MM.1S (cell line): ENCODE measurements around the gene SECTM1.

Experiments
- DNase-seq: peaks from one replicate; pipeline ENCODE4 v3.0.0-alpha.2; 2015
- H2AFZ ChIP-seq: fragments of 300-600 bp; sonication (generic); 2 replicates; pipeline ENCODE4 v1.6.0; 2016; ENCODE audit warnings: antibody characterized with exemption, low read length
- H3F3A ChIP-seq: fragments of 300-600 bp; sonication (generic); 2 replicates; pipeline ENCODE4 v1.6.1; 2016; ENCODE audit warnings: mild to moderate bottlenecking, antibody characterized with exemption, low read length, moderate library complexity, mixed read lengths; ENCODE audit not compliant: insufficient read depth
- H3K27ac ChIP-seq: fragments of 300-600 bp; sonication (generic); 2 replicates; pipeline ENCODE4 v1.5.1; 2016; ENCODE audit warnings: mild to moderate bottlenecking, low read length
- H3K27me3 ChIP-seq: fragments of 300-600 bp; sonication (generic); replicated peaks from 2 replicates; pipeline ENCODE4 v1.6.0; 2016; ENCODE audit warnings: low read length; ENCODE audit not compliant: insufficient read depth
- H3K36me3 ChIP-seq: fragments of 300-600 bp; sonication (generic); replicated peaks from 2 replicates; pipeline ENCODE4 v1.6.1; 2016; ENCODE audit warnings: mild to moderate bottlenecking, low read length, mixed read lengths; ENCODE audit not compliant: insufficient read depth
- H3K4me1 ChIP-seq: fragments of 300-600 bp; sonication (generic); 2 replicates; pipeline ENCODE4 v1.6.1; 2016; ENCODE audit warnings: low read length, mixed read lengths
- H3K4me2 ChIP-seq: fragments of 300-600 bp; sonication (generic); 2 replicates; pipeline ENCODE4 v1.6.0; 2016; ENCODE audit warnings: low read depth, low read length
- H3K4me3 ChIP-seq: fragments of 300-600 bp; sonication (generic); 2 replicates; pipeline ENCODE4 v1.5.1; 2016; ENCODE audit warnings: low read length, mixed read lengths
- H3K79me2 ChIP-seq: fragments of 300-600 bp; sonication (generic); 2 replicates; pipeline ENCODE4 v1.6.1; 2016; ENCODE audit warnings: mixed run types, low read length, mixed read lengths
- H3K9ac ChIP-seq: fragments of 300-600 bp; sonication (generic); 2 replicates; pipeline ENCODE4 v1.6.1; 2016; ENCODE audit warnings: low read length, mixed read lengths
- H3K9me2 ChIP-seq: fragments of 300-600 bp; sonication (generic); replicated peaks from 2 replicates; pipeline ENCODE4 v1.6.1; 2016; ENCODE audit warnings: mild to moderate bottlenecking, low read length, mixed read lengths; ENCODE audit not compliant: insufficient read depth
- H3K9me3 ChIP-seq: fragments of 300-600 bp; sonication (generic); replicated peaks from 2 replicates; pipeline ENCODE4 v1.6.1; 2016; ENCODE audit warnings: mild to moderate bottlenecking, low read length, mixed read lengths; ENCODE audit not compliant: insufficient read depth
- H4K20me1 ChIP-seq: fragments of 300-600 bp; sonication (generic); 2 replicates; pipeline ENCODE4 v1.6.1; 2016; ENCODE audit warnings: mild to moderate bottlenecking, low read length, moderate library complexity, mixed read lengths; ENCODE audit not compliant: insufficient read depth
- CTCF ChIP-seq: fragments of 300-600 bp; sonication (generic); IDR thresholded peaks from 2 replicates; pipeline ENCODE4 v1.5.1; 2016; ENCODE audit warnings: antibody characterized with exemption, low read length, mixed read lengths
- EZH2 ChIP-seq: fragments of 300-600 bp; sonication (generic); optimal IDR thresholded peaks from 2 replicates; pipeline ENCODE3; 2017; ENCODE audit warnings: low read depth, mild to moderate bottlenecking, antibody characterized with exemption, low read length, mixed read lengths
- EZH2phosphoT487 ChIP-seq: fragments of 300-600 bp; sonication (generic); IDR thresholded peaks from 2 replicates; pipeline ENCODE4 v1.6.1; 2018; ENCODE audit warnings: antibody characterized with exemption, low read length

Gene SECTM1

GRCh38 chr17:82331345-82331939 lies 2.1 kb downstream of the SECTM1 start:
- Histone ChIP-seq H3K4me3 (no peak overlapping the region), H3K9ac (no peak overlapping the region), H3K4me1 (peaks cover 44% of the 10 kb centered on the region), H3K4me2 (no peak overlapping the region), H3K27ac (no peak overlapping the region), H3K36me3 (no peaks in the 10 kb centered on the region), H3K9me2 (no peaks in the 10 kb centered on the region), H3K9me3 (no peaks in the 10 kb centered on the region), H3F3A (peaks cover 19% of the 10 kb centered on the region), H4K20me1 (no peaks in the 10 kb centered on the region), H2AFZ (no peak overlapping the region), H3K79me2 (no peaks in the 10 kb centered on the region), H3K27me3 (no peaks in the 10 kb centered on the region)
- DNase-seq: no peak
- TF ChIP-seq EZH2phosphoT487 (no peak), CTCF (no peak), EZH2 (no peak)

- Histone ChIP-seq H4K20me1 (no peaks in the 10 kb centered on the region), H2AFZ (peak overlapping the region; percentile 27; the same call in 1 of the 2 replicates), H3K79me2 (no peaks in the 10 kb centered on the region), H3K4me2 (peak overlapping the region; percentile 72), H3F3A (peaks cover 13% of the 10 kb centered on the region), H3K27me3 (no peaks in the 10 kb centered on the region), H3K27ac (peak overlapping the region; percentile 42; the same call in 1 of the 2 replicates), H3K9ac (peak overlapping the region; percentile 22; the same call in 1 of the 2 replicates), H3K36me3 (no peaks in the 10 kb centered on the region), H3K4me1 (peaks cover 44% of the 10 kb centered on the region), H3K9me2 (no peaks in the 10 kb centered on the region), H3K4me3 (no peak overlapping the region), H3K9me3 (no peaks in the 10 kb centered on the region)
- peak; percentile 93 for DNase-seq
- TF ChIP-seq EZH2phosphoT487 (no peak), CTCF (no peak), EZH2 (no peak)
Measured at GRCh38 chr17:82330322-82331239, 3.0 kb downstream of the SECTM1 start.

GRCh38 chr17:82329683-82330321 lies 3.8 kb downstream of the SECTM1 start:
- peak overlapping the region; percentile 42; the same call in 1 of the 2 replicates for H3K27ac ChIP-seq
- 0 out of 2 replicates have a peak, but pooled peaks cover 5% of the 10 kb centered on the region for H3F3A ChIP-seq
- DNase-seq: no peak
- H3K9ac ChIP-seq: peak overlapping the region; percentile 22; the same call in 1 of the 2 replicates
- peaks cover 38% of the 10 kb centered on the region for H3K4me1 ChIP-seq
- no peaks in the 10 kb centered on the region for H3K79me2 ChIP-seq
- H3K4me3 ChIP-seq: no peak overlapping the region
- TF ChIP-seq CTCF (no peak), EZH2phosphoT487 (no peak), EZH2 (no peak)
- H3K36me3 ChIP-seq: no peaks in the 10 kb centered on the region
- no peaks in the 10 kb centered on the region for H4K20me1 ChIP-seq
- H2AFZ ChIP-seq: peak overlapping the region; percentile 27; the same call in 1 of the 2 replicates
- H3K27me3 ChIP-seq: no peaks in the 10 kb centered on the region
- peak overlapping the region; percentile 72; the same call in 1 of the 2 replicates for H3K4me2 ChIP-seq
- H3K9me3 ChIP-seq: no peaks in the 10 kb centered on the region
- no peaks in the 10 kb centered on the region for H3K9me2 ChIP-seq
